ENCODE data around the gene IL2RA. TPM values are rescaled to one million over a fixed set of nuclear protein-coding genes. Genes with fewer than 3 reads are reported as not detected.

The IL2RA gene
- total and polyA plus RNA-seq, 4 donors: 0.33 to 4.2 (median 3.3) TPM

DNA sequence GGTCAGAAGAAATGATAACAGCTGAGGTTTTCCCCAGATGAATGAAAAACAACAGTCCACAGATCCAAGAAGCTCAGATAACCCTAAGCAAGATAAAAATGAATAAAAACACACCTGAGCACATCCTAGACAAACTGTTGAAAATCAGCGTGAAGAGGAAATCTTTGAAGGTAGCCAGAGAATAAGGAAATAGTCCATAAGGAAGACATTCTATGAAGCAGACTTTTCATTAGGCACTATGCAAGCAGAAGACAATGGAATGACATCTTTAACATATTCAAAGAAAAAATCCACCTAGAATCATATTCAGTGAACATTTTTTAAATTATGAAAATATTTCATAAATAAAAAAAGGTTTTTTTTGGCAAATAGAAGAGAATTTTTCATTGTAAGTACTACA lies 69.8 kb downstream of the IL2RA start:
- no peak for DNase-seq
- Histone ChIP-seq H3K27me3 (ENCODE audit: control insufficient read depth in 1 of 2, insufficient read depth in 2 of 2, low read length in 1 of 2) (no peaks in the 10 kb centered on the region), H3K27ac (ENCODE audit: low read depth in 1 of 2, low read length in 2 of 2) (no peak overlapping the region), H3K4me1 (ENCODE audit: control insufficient read depth in 1 of 2, insufficient read depth in 2 of 2, low read length in 2 of 2) (no peaks in the 10 kb centered on the region), H3K36me3 (ENCODE audit: control insufficient read depth in 1 of 2, insufficient read depth in 2 of 2, low read length in 1 of 2) (no peaks in the 10 kb centered on the region), H3K4me3 (ENCODE audit: low read length in 2 of 2) (no peak overlapping the region), H3K9me3 (ENCODE audit: control insufficient read depth, low read length) (peaks cover 2% of the 10 kb centered on the region)
- 87 to 100% methylated on average over 1 of the region's 1 CpG for WGBS, 2 donors
- no peak for ATAC-seq (ENCODE audit: low FRiP score)
- intact Hi-C loops (cut with DNase I): no loop called here

DNA sequence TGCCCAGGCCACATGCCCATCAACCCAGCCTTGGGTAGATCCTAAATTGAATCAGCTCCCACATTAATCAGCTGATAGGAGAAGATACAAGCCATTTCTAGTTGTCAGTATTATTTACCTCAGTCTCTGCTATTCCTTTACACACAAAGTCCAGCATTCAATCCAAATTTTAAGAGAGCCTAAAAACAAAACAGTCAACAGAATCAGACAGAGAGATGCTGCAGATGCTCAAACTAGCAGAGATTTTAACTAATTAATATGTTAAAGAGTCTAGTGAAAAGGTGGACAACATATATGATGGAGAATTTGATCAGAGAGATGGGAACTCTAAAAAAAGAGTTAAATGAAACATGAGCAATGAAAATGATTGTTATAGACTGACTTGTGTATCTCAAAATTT lies 70.5 kb downstream of the IL2RA start:
- no peaks in the 10 kb centered on the region for H3K36me3 ChIP-seq (ENCODE audit: control insufficient read depth in 1 of 2, insufficient read depth in 2 of 2, low read length in 1 of 2)
- H3K4me3 ChIP-seq (ENCODE audit: low read length in 2 of 2): no peak overlapping the region
- H3K27ac ChIP-seq (ENCODE audit: low read depth in 1 of 2, low read length in 2 of 2): no peak overlapping the region
- intact Hi-C loops (cut with DNase I): no loop called here
- H3K4me1 ChIP-seq (ENCODE audit: control insufficient read depth in 1 of 2, insufficient read depth in 2 of 2, low read length in 2 of 2): no peaks in the 10 kb centered on the region
- ATAC-seq (ENCODE audit: low FRiP score): no peak
- DNase-seq: no peak
- H3K27me3 ChIP-seq (ENCODE audit: control insufficient read depth in 1 of 2, insufficient read depth in 2 of 2, low read length in 1 of 2): no peaks in the 10 kb centered on the region
- H3K9me3 ChIP-seq (ENCODE audit: control insufficient read depth, low read length): peaks cover 2% of the 10 kb centered on the region

DNA sequence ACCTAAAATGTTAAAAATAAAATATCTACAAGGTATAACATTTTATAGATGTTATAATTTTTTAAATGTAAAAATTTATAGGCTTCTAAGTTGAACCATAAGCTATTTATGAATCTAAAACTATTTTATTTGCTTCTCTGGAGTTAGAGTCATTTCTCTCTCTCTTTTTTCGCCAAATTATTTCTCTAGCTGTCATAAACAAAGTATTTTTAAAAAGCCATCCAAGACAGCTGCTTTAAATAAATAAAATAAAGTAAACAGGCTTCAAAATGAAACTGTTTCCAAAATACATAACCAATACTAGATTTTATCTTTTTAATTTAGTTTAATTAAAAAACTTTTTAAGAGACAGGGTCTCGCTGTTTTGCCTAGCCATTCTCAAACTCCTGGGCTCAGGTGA lies 72.4 kb downstream of the IL2RA start:
- Histone ChIP-seq H3K27me3 (ENCODE audit: control insufficient read depth in 1 of 2, insufficient read depth in 2 of 2, low read length in 1 of 2) (no peaks in the 10 kb centered on the region), H3K4me1 (ENCODE audit: control insufficient read depth in 1 of 2, insufficient read depth in 2 of 2, low read length in 2 of 2) (no peaks in the 10 kb centered on the region), H3K4me3 (ENCODE audit: low read length in 2 of 2) (no peak overlapping the region), H3K9me3 (ENCODE audit: control insufficient read depth, low read length) (peaks cover 2% of the 10 kb centered on the region), H3K27ac (ENCODE audit: low read depth in 1 of 2, low read length in 2 of 2) (no peak overlapping the region), H3K36me3 (ENCODE audit: control insufficient read depth in 1 of 2, insufficient read depth in 2 of 2, low read length in 1 of 2) (no peaks in the 10 kb centered on the region)
- ATAC-seq (ENCODE audit: low FRiP score): no peak
- 92 to 98% methylated on average over 2 of the region's 2 CpGs for WGBS, 2 donors
- intact Hi-C loops (cut with DNase I): no loop called here
- DNase-seq: no peak

DNA sequence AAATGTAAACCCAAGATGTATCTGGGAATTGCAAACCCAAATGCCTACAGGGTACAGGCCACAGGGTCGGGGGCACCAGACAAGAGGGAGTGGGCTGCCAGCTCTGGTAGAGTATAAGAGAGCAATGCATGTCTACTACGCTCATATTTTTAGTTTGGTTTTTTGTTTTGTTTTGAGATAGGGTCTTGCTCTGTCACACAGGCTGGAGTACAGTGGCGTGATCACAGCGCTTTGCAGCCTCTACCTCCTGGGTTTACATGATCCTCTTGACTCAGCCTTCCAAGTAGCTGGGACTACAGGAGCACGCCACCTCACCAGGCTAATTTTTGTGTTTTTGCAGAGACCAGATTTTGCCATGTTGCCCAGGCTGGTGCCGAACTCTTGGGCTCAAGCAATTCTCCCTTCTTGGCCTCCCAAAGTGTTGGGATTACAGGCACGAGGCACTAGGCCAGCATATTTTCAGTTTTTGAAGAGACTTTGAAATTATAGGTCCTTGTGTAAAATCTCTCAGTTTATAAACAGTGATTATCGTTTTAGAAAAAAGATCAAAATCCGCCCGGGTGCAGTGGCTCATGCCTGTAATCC lies 73.7 kb downstream of the IL2RA start:
- H3K36me3 ChIP-seq (ENCODE audit: control insufficient read depth in 1 of 2, insufficient read depth in 2 of 2, low read length in 1 of 2): no peaks in the 10 kb centered on the region
- intact Hi-C loops (cut with DNase I): no loop called here
- H3K4me3 ChIP-seq (ENCODE audit: low read length in 2 of 2): no peak overlapping the region
- DNase-seq: no peak
- WGBS, 2 donors: 93 to 94% methylated on average over 10 of the region's 10 CpGs
- ATAC-seq (ENCODE audit: low FRiP score): no peak
- no peaks in the 10 kb centered on the region for H3K4me1 ChIP-seq (ENCODE audit: control insufficient read depth in 1 of 2, insufficient read depth in 2 of 2, low read length in 2 of 2)
- no peaks in the 10 kb centered on the region for H3K27me3 ChIP-seq (ENCODE audit: control insufficient read depth in 1 of 2, insufficient read depth in 2 of 2, low read length in 1 of 2)
- H3K27ac ChIP-seq (ENCODE audit: low read depth in 1 of 2, low read length in 2 of 2): no peak overlapping the region
- H3K9me3 ChIP-seq (ENCODE audit: control insufficient read depth, low read length): peaks cover 2% of the 10 kb centered on the region

DNA sequence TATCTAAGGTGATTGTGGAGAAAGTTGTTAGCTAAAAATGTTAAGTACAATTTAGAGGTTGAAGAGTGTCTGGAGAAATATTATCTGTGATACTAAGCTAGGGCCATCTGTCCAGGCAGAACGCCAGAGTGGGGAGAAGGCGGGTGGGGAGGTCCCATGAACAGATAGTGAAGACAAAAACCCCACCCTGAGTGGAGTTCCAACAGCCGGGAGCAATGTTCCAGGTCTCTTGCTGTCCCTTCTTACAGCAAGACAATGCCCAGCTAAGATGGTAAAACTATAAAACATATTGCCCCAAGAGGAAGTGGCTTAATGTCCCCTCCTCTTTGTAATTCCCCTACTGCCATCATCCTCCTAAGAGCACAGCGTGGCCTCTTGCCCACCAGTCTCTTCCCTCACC lies 74.4 kb downstream of the IL2RA start:
- Histone ChIP-seq H3K36me3 (ENCODE audit: control insufficient read depth in 1 of 2, insufficient read depth in 2 of 2, low read length in 1 of 2) (no peaks in the 10 kb centered on the region), H3K27me3 (ENCODE audit: control insufficient read depth in 1 of 2, insufficient read depth in 2 of 2, low read length in 1 of 2) (no peaks in the 10 kb centered on the region), H3K4me3 (ENCODE audit: low read length in 2 of 2) (no peak overlapping the region), H3K9me3 (ENCODE audit: control insufficient read depth, low read length) (peaks cover 2% of the 10 kb centered on the region), H3K27ac (ENCODE audit: low read depth in 1 of 2, low read length in 2 of 2) (no peak overlapping the region), H3K4me1 (ENCODE audit: control insufficient read depth in 1 of 2, insufficient read depth in 2 of 2, low read length in 2 of 2) (no peaks in the 10 kb centered on the region)
- 89 to 93% methylated on average over 4 of the region's 4 CpGs for WGBS, 2 donors
- intact Hi-C loops (cut with DNase I): no loop called here
- ATAC-seq (ENCODE audit: low FRiP score): no peak
- DNase-seq: no peak

DNA sequence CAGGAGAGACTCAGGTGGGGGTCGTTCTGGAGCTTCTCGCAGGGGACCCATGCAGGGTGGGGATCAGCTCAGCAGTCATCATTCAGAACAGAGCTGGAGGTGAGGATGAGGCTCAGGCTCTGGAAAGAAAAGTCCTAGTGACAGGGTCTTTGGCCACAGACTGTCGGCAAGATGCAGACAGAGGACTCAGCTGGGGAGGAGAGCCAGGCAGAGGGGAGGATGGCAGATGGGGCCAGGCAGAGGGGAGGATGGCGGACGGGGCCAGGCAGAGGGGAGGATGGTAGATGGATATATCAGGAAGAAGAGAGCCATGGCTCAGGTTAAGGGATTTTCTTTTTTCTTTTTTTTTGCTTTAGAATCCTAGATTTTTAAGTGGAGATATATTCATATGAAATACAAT lies 77.1 kb downstream of the IL2RA start:
- WGBS, 2 donors: 89 to 92% methylated on average over 5 of the region's 5 CpGs
- ATAC-seq (ENCODE audit: low FRiP score): no peak
- DNase-seq: no peak
- H3K4me3 ChIP-seq (ENCODE audit: low read length in 2 of 2): no peak overlapping the region
- intact Hi-C loops (cut with DNase I): no loop called here
- no peak overlapping the region for H3K27ac ChIP-seq (ENCODE audit: low read depth in 1 of 2, low read length in 2 of 2)
- no peaks in the 10 kb centered on the region for H3K9me3 ChIP-seq (ENCODE audit: control insufficient read depth, low read length)
- H3K36me3 ChIP-seq (ENCODE audit: control insufficient read depth in 1 of 2, insufficient read depth in 2 of 2, low read length in 1 of 2): no peaks in the 10 kb centered on the region
- H3K27me3 ChIP-seq (ENCODE audit: control insufficient read depth in 1 of 2, insufficient read depth in 2 of 2, low read length in 1 of 2): no peaks in the 10 kb centered on the region
- no peaks in the 10 kb centered on the region for H3K4me1 ChIP-seq (ENCODE audit: control insufficient read depth in 1 of 2, insufficient read depth in 2 of 2, low read length in 2 of 2)

DNA sequence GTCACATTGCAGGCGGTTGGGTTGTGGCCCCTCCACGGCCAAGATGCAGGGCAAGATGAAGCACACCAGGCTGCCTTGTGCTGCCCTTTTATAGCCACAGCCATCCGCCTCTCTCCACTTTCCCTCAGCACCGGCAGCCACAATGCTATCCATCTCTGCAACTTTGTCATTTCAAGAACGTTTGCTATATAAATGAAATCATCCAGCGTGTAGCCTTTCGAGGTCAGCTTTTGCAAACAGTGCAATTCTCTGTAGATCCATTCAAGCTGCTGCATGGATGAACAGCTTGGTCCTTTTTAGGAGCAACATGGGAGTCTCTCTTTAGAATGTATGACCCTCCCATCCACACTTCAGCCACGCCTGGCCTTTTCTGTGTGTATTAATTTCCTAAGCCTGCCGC lies 78.4 kb downstream of the IL2RA start:
- DNase-seq: no peak
- ATAC-seq (ENCODE audit: low FRiP score): no peak
- Histone ChIP-seq H3K4me1 (ENCODE audit: control insufficient read depth in 1 of 2, insufficient read depth in 2 of 2, low read length in 2 of 2) (no peaks in the 10 kb centered on the region), H3K27me3 (ENCODE audit: control insufficient read depth in 1 of 2, insufficient read depth in 2 of 2, low read length in 1 of 2) (no peaks in the 10 kb centered on the region), H3K27ac (ENCODE audit: low read depth in 1 of 2, low read length in 2 of 2) (no peak overlapping the region), H3K36me3 (ENCODE audit: control insufficient read depth in 1 of 2, insufficient read depth in 2 of 2, low read length in 1 of 2) (no peaks in the 10 kb centered on the region), H3K4me3 (ENCODE audit: low read length in 2 of 2) (no peak overlapping the region), H3K9me3 (ENCODE audit: control insufficient read depth, low read length) (no peaks in the 10 kb centered on the region)
- intact Hi-C loops (cut with DNase I): no loop called here
- WGBS, 2 donors: 72 to 75% methylated on average over 9 of the region's 9 CpGs

DNA sequence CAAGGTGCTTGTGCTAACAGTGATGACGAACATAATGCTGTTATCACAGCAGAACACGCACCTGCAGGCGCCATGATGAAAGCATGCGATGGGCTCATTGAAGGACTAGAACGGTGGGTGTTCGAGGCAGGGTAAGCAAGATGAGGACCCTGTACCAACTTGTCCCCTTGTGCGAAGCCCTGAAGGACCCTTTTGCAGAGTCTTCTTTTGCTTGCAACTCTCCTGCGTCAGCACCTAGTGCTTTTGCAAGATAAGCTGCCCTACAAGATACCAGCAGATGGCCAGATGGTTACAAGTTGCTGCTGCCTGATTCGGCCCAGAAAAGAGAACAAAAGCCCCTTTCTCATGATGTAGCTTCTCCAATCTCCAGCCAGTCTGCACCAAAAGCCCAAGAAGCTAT lies 80.6 kb downstream of the IL2RA start:
- Histone ChIP-seq H3K4me1 (ENCODE audit: control insufficient read depth in 1 of 2, insufficient read depth in 2 of 2, low read length in 2 of 2) (no peaks in the 10 kb centered on the region), H3K27me3 (ENCODE audit: control insufficient read depth in 1 of 2, insufficient read depth in 2 of 2, low read length in 1 of 2) (no peaks in the 10 kb centered on the region), H3K36me3 (ENCODE audit: control insufficient read depth in 1 of 2, insufficient read depth in 2 of 2, low read length in 1 of 2) (no peaks in the 10 kb centered on the region), H3K9me3 (ENCODE audit: control insufficient read depth, low read length) (no peaks in the 10 kb centered on the region), H3K4me3 (ENCODE audit: low read length in 2 of 2) (no peak overlapping the region), H3K27ac (ENCODE audit: low read depth in 1 of 2, low read length in 2 of 2) (no peak overlapping the region)
- DNase-seq (no peak), ATAC-seq (ENCODE audit: low FRiP score) (no peak)
- 90 to 96% methylated on average over 9 of the region's 9 CpGs for WGBS, 2 donors
- intact Hi-C loops (cut with DNase I): no loop called here

DNA sequence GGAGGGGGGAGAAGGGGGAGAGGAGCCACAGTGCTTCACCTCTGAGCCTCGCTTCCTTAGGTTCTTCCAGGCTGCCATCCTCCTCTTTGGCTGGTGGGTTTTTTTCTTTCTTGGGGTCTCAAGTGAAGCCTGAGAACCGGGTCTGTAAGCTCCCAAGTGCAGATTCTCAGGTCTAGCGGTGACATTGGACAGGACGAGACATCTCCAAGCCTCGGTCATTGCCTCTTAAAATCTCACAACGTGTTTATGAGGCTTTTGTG lies 84.0 kb downstream of the IL2RA start:
- Histone ChIP-seq H3K4me1 (ENCODE audit: control insufficient read depth in 1 of 2, insufficient read depth in 2 of 2, low read length in 2 of 2) (no peaks in the 10 kb centered on the region), H3K36me3 (ENCODE audit: control insufficient read depth in 1 of 2, insufficient read depth in 2 of 2, low read length in 1 of 2) (no peaks in the 10 kb centered on the region), H3K27ac (ENCODE audit: low read depth in 1 of 2, low read length in 2 of 2) (no peak overlapping the region), H3K27me3 (ENCODE audit: control insufficient read depth in 1 of 2, insufficient read depth in 2 of 2, low read length in 1 of 2) (no peaks in the 10 kb centered on the region), H3K9me3 (ENCODE audit: control insufficient read depth, low read length) (no peaks in the 10 kb centered on the region), H3K4me3 (ENCODE audit: low read length in 2 of 2) (peak overlapping the region; percentile 81 to 84)
- intact Hi-C loops (cut with DNase I): loop anchor here in 1 of 2 donors (10.0 kb wide), 1 partner anchor 83 kb away; the partner anchor contains the start of gene FBH1
- DNase-seq (no peak), ATAC-seq (ENCODE audit: low FRiP score) (no peak)
- WGBS, 2 donors: 30% methylated on average over 6 of the region's 6 CpGs

Data from aorta (tissue), 5 donors.